Panc1 (cell line): ENCODE data around the gene CPNE4.

Experiments used
- CTCF ChIP-seq: fragments of 450-650 bp; IDR thresholded peaks from 2 replicates; pipeline ENCODE4 v1.5.1; 2017; ENCODE audit warnings: mild to moderate bottlenecking
- POLR2AphosphoS5 ChIP-seq: IDR thresholded peaks from 2 replicates; pipeline ENCODE4 v1.6.1; 2012; ENCODE audit warnings: mild to moderate bottlenecking, low read depth, low read length, moderate library complexity
- SIN3A ChIP-seq: IDR thresholded peaks from 2 replicates; pipeline ENCODE4 v1.6.1; 2012; ENCODE audit warnings: low read depth, mild to moderate bottlenecking, low read length, moderate library complexity, borderline replicate concordance; ENCODE audit not compliant: insufficient read depth
- TCF7L2 ChIP-seq: IDR thresholded peaks from 2 replicates; pipeline ENCODE4 v1.6.1; 2011; ENCODE audit warnings: mild to moderate bottlenecking, low read depth, low read length, inconsistent platforms
- TF ChIP-seq, protein P1 (sequence below), 2 experiments: IDR thresholded peaks; 2 replicates each; pipeline ENCODE4 v1.6.1; 2011 to 2012; ENCODE audit warnings: low read depth in 2 of 2, control low read depth in 1 of 2, low read length in 1 of 2, mild to moderate bottlenecking in 1 of 2, moderate library complexity in 1 of 2; ENCODE audit not compliant: insufficient read depth in 1 of 2

DNA sequence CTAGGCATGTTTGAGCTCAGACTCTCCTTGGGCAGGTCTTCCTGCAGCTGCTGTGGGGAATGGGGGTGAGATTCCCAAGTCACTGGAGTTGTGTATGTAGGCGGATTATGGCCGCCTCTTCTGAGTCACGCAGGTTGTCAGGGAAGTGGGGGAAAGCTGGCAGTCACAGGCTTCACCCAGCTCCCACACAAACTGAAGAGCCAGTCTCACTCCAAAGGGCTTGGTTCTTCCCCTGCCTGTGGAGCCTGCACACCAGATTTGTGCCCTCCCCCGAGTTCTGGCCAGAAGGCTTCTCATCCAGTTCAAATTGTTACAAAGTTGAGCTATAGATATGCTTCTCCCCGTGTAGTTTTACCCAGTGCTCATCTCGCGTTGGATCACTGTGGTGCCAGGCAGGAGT is 53.5 kb downstream of the CPNE4 start:
- TF ChIP-seq CTCF (no peak), POLR2AphosphoS5 (no peak), SIN3A (no peak), TCF7L2 (no peak)
- TF ChIP-seq, protein P1, sequence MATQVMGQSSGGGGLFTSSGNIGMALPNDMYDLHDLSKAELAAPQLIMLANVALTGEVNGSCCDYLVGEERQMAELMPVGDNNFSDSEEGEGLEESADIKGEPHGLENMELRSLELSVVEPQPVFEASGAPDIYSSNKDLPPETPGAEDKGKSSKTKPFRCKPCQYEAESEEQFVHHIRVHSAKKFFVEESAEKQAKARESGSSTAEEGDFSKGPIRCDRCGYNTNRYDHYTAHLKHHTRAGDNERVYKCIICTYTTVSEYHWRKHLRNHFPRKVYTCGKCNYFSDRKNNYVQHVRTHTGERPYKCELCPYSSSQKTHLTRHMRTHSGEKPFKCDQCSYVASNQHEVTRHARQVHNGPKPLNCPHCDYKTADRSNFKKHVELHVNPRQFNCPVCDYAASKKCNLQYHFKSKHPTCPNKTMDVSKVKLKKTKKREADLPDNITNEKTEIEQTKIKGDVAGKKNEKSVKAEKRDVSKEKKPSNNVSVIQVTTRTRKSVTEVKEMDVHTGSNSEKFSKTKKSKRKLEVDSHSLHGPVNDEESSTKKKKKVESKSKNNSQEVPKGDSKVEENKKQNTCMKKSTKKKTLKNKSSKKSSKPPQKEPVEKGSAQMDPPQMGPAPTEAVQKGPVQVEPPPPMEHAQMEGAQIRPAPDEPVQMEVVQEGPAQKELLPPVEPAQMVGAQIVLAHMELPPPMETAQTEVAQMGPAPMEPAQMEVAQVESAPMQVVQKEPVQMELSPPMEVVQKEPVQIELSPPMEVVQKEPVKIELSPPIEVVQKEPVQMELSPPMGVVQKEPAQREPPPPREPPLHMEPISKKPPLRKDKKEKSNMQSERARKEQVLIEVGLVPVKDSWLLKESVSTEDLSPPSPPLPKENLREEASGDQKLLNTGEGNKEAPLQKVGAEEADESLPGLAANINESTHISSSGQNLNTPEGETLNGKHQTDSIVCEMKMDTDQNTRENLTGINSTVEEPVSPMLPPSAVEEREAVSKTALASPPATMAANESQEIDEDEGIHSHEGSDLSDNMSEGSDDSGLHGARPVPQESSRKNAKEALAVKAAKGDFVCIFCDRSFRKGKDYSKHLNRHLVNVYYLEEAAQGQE (IDR thresholded peaks at IDR 0.05; ENCODE audit: insufficient read depth in 1 of 2, low read depth in 2 of 2, low read length in 1 of 2) = no peak
